GM21528 (cell line): ENCODE measurements around the gene F2RL1.
"Not testable (repeated sequence)": the region's sequence is repeated elsewhere in the genome, so short reads cannot be mapped to it uniquely, and the experiment has no call there.

ENCODE experiments used
- ATAC-seq: cut with Tn5 transposase; IDR thresholded peaks from one replicate; pipeline ENCODE4 v1.9.1; 2021; ENCODE audit warnings: mild to moderate bottlenecking, moderate library complexity; ENCODE audit not compliant: unreplicated experiment, low FRiP score

Gene F2RL1

GRCh38 chr5:76818844-76819831 lies at the start of gene F2RL1:
Gene F2RL1 (plus strand): TSS chr5:76819030. CDS start chr5:76819183, 153 bp downstream.
- no peak for ATAC-seq

- not testable (repeated sequence) for ATAC-seq
Measured at GRCh38 chr5:76771041-76771440, 47.8 kb upstream of the F2RL1 start.

GRCh38 chr5:76771705-76772405 lies 47.0 kb upstream of the F2RL1 start:
- no peak for ATAC-seq

GRCh38 chr5:76775921-76776320 lies 42.9 kb upstream of the F2RL1 start:
- no peak for ATAC-seq

GRCh38 chr5:76776391-76776790 lies 42.4 kb upstream of the F2RL1 start:
- no peak for ATAC-seq

GRCh38 chr5:76780616-76781015 lies 38.2 kb upstream of the F2RL1 start:
- not testable (repeated sequence) for ATAC-seq

- ATAC-seq, result no peak
Measured at GRCh38 chr5:76781775-76782174, 37.1 kb upstream of the F2RL1 start.

GRCh38 chr5:76782444-76782843 lies 36.4 kb upstream of the F2RL1 start:
- no peak for ATAC-seq

- no peak for ATAC-seq
Measured at GRCh38 chr5:76787237-76787636, 31.6 kb upstream of the F2RL1 start.

GRCh38 chr5:76788362-76788761 lies 30.5 kb upstream of the F2RL1 start:
- no peak for ATAC-seq

- not testable (repeated sequence) for ATAC-seq
Measured at GRCh38 chr5:76789275-76789674, 29.6 kb upstream of the F2RL1 start.

- no peak for ATAC-seq
Measured at GRCh38 chr5:76789991-76790581, 28.7 kb upstream of the F2RL1 start.

GRCh38 chr5:76790632-76791290 lies 28.1 kb upstream of the F2RL1 start:
- ATAC-seq, result no peak

GRCh38 chr5:76791461-76791860 lies 27.4 kb upstream of the F2RL1 start:
- no peak for ATAC-seq

GRCh38 chr5:76794871-76795270 lies 24.0 kb upstream of the F2RL1 start:
- no peak for ATAC-seq

- ATAC-seq, result no peak
Measured at GRCh38 chr5:76799588-76799987, 19.2 kb upstream of the F2RL1 start.

GRCh38 chr5:76800579-76800978 lies 18.3 kb upstream of the F2RL1 start:
- no peak for ATAC-seq

GRCh38 chr5:76801159-76801802 lies 17.5 kb upstream of the F2RL1 start:
- no peak for ATAC-seq

- ATAC-seq, result no peak
Measured at GRCh38 chr5:76801803-76802195, 17.0 kb upstream of the F2RL1 start.

- ATAC-seq, result no peak
Measured at GRCh38 chr5:76804266-76804665, 14.6 kb upstream of the F2RL1 start.
